T follicular helper cell (primary cell): ENCODE results near the gene AP3B1.

Source experiments
- DNase-seq: peaks from one replicate; pipeline ENCODE4 v3.0.0-alpha.2; 2020; ENCODE audit warnings: low read depth

Gene AP3B1

GRCh38 chr5:78291687-78292086 is 2.8 kb downstream of the AP3B1 start:
- no peak for DNase-seq

GRCh38 chr5:78289911-78290310 is 4.6 kb downstream of the AP3B1 start:
- no peak for DNase-seq

GRCh38 chr5:78288246-78288645 is 6.3 kb downstream of the AP3B1 start:
- DNase-seq: no peak

- no peak for DNase-seq
Measured at GRCh38 chr5:78287833-78288232, 6.7 kb downstream of the AP3B1 start.

- DNase-seq: no peak
Measured at GRCh38 chr5:78287169-78287568, 7.3 kb downstream of the AP3B1 start.

GRCh38 chr5:78286290-78286689 is 8.2 kb downstream of the AP3B1 start:
- no peak for DNase-seq

- no peak for DNase-seq
Measured at GRCh38 chr5:78283802-78284201, 10.7 kb downstream of the AP3B1 start.

- DNase-seq: no peak
Measured at GRCh38 chr5:78283105-78283504, 11.4 kb downstream of the AP3B1 start.

GRCh38 chr5:78280261-78280660 is 14.2 kb downstream of the AP3B1 start:
- no peak for DNase-seq

- no peak for DNase-seq
Measured at GRCh38 chr5:78279194-78279593, 15.3 kb downstream of the AP3B1 start.

GRCh38 chr5:78277715-78278114 is 16.8 kb downstream of the AP3B1 start:
- no peak for DNase-seq

- no peak for DNase-seq
Measured at GRCh38 chr5:78275998-78276543, 18.4 kb downstream of the AP3B1 start.

- DNase-seq: no peak
Measured at GRCh38 chr5:78274540-78275197, 19.8 kb downstream of the AP3B1 start.

GRCh38 chr5:78273436-78273835 is 21.1 kb downstream of the AP3B1 start:
- no peak for DNase-seq

GRCh38 chr5:78271766-78272165 is 22.7 kb downstream of the AP3B1 start:
- no peak for DNase-seq

GRCh38 chr5:78269088-78269703 is 25.3 kb downstream of the AP3B1 start:
- DNase-seq: no peak

- DNase-seq: no peak
Measured at GRCh38 chr5:78268356-78268755, 26.1 kb downstream of the AP3B1 start.

- no peak for DNase-seq
Measured at GRCh38 chr5:78265163-78265562, 29.3 kb downstream of the AP3B1 start.

- no peak for DNase-seq
Measured at GRCh38 chr5:78264600-78264999, 29.9 kb downstream of the AP3B1 start.

- no peak for DNase-seq
Measured at GRCh38 chr5:78260771-78261170, 33.7 kb downstream of the AP3B1 start.

- no peak for DNase-seq
Measured at GRCh38 chr5:78253201-78253600, 41.3 kb downstream of the AP3B1 start.

- no peak for DNase-seq
Measured at GRCh38 chr5:78252715-78253114, 41.8 kb downstream of the AP3B1 start.

GRCh38 chr5:78251663-78252284 is 42.7 kb downstream of the AP3B1 start:
- DNase-seq: no peak
